ENCODE data around the gene FEZ2. TPM values are rescaled to one million over a fixed set of nuclear protein-coding genes. Genes with fewer than 3 reads are reported as not detected.

FEZ2 gene
- total RNA-seq, 1 experiment from 2014 or later: 14.8 TPM

DNA sequence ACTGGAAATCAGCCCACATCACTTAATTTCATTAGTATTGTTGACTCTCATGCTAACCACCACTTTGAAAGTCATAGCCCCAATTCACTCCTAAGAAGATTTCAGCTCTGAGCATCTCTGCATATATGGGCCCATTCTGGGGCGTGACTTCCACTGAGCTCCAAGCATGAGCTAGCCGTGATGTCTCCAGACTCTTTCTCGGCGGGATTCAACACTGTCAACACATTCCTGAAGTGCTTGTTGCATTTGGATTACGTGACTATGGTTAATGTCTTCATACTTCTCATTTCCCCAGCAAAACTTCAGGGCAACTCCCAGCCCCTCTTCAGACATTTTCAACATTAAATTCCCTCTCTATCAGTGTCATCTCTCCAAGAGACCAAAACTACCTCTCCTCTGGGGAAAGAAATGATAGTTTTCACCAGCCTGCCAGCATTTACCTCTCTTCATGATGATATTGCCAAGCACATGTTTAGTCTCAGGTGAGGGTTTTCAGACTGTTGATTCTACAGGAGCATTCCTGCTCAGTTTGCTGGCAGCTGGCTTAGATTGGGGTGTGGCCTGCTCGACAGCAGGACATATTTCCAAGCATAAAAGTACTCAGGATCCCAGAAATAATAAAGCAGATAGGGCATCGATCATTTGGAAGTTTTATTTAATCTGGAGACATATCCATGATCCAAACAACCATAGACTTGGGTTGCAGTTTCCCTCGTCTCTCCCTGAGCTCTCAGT lies 81.7 kb downstream of the FEZ2 start:
- Histone ChIP-seq H3K9me2 (ENCODE audit: insufficient read depth) (no peaks in the 10 kb centered on the region), H3K4me3 (replicated peaks in 1 of 2; ENCODE audit: low read depth in 1 of 2, low read length in 2 of 2) (no peak overlapping the region), H3K4me2 (ENCODE audit: low read length) (no peak overlapping the region), H3K9ac (ENCODE audit: low read length) (no peak overlapping the region), H3K27me3 (ENCODE audit: insufficient read depth, low read length) (no peaks in the 10 kb centered on the region), H2AFZ (ENCODE audit: low read depth, low read length, poor library complexity, severe bottlenecking) (no peak overlapping the region), H3K27ac (ENCODE audit: low read depth, low read length) (no peak overlapping the region), H3K9me3 (ENCODE audit: control insufficient read depth in 1 of 2, insufficient read depth in 1 of 2, low read depth in 1 of 2, low read length in 2 of 2) (no peaks in the 10 kb centered on the region), H4K20me1 (ENCODE audit: insufficient read depth) (no peaks in the 10 kb centered on the region), H3K36me3 (ENCODE audit: control insufficient read depth in 1 of 2, insufficient read depth in 2 of 2, low read length in 2 of 2) (peaks cover 0 to 21% of the 10 kb centered on the region in 2 experiments; a peak in 1 of 4 replicates), H3K79me2 (ENCODE audit: insufficient read depth, low read length) (no peaks in the 10 kb centered on the region), H3K4me1 (ENCODE audit: control insufficient read depth in 1 of 2, insufficient read depth in 2 of 2, low read length in 2 of 2) (no peaks in the 10 kb centered on the region)
- TF ChIP-seq FOSL1 (IDR thresholded peaks at IDR 0.05; ENCODE audit: low read depth) (no peak), CEBPB (IDR thresholded peaks at IDR 0.05; ENCODE audit: low read depth) (no peak), EZH2 (IDR thresholded peaks at IDR 0.05) (no peak), POLR2AphosphoS5 (IDR thresholded peaks at IDR 0.05; ENCODE audit: low read depth, low read length) (no peak), ZNF274 (IDR thresholded peaks at IDR 0.05; ENCODE audit: low read depth, low read length) (no peak), ZBTB33 (IDR thresholded peaks at IDR 0.05; ENCODE audit: extremely low read depth, insufficient replicate concordance, low read length) (no peak), RAD21 (IDR thresholded peaks at IDR 0.05; ENCODE audit: low read depth) (no peak), EGR1 (IDR thresholded peaks at IDR 0.05; ENCODE audit: low read depth) (no peak), REST (IDR thresholded peaks at IDR 0.05; ENCODE audit: low read depth) (no peak), EZH2phosphoT487 (IDR thresholded peaks at IDR 0.05; ENCODE audit: borderline replicate concordance) (no peak), POLR2A (IDR thresholded peaks at IDR 0.05; ENCODE audit: borderline replicate concordance, extremely low read depth, insufficient read depth, insufficient read length) (no peak), ZFX (IDR thresholded peaks at IDR 0.05) (no peak), YY1 (IDR thresholded peaks at IDR 0.05; ENCODE audit: extremely low read depth, insufficient replicate concordance, low read depth, low read length) (no peak), SP1 (IDR thresholded peaks at IDR 0.05; ENCODE audit: low read depth) (no peak)
- TF ChIP-seq, protein P1, sequence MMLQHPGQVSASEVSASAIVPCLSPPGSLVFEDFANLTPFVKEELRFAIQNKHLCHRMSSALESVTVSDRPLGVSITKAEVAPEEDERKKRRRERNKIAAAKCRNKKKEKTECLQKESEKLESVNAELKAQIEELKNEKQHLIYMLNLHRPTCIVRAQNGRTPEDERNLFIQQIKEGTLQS (IDR thresholded peaks at IDR 0.05): no peak
- RAD21 ChIA-PET (ENCODE audit: low non-redundant PET in 1 of 2, low total read pairs in 2 of 2, uncharacterized antibody in 2 of 2, unreplicated experiment in 2 of 2): no interaction called here
- CTCF ChIA-PET: no interaction called here
- POLR2A ChIA-PET: no interaction called here
- no TSS peak for BruUV-seq (replicated peaks)
- intact Hi-C loops (cut with micrococcal nuclease): no loop called here
- no peak for DNase-seq (ENCODE audit: low read depth, low spot score)
- ATAC-seq: no peak
